ENCODE measurements around the gene USP27X.

GRCh38 chrX:49884290-49884862 is 5.1 kb downstream of the USP27X start:
- TF ChIP-seq POLR2AphosphoS5 (IDR thresholded peaks at IDR 0.05; ENCODE audit: low read depth, low read length): no peak
- TF ChIP-seq POLR2A (IDR thresholded peaks at IDR 0.05; ENCODE audit: low read depth, low read length): no peak
- no peak for TF ChIP-seq TAF1 (IDR thresholded peaks at IDR 0.05; ENCODE audit: borderline replicate concordance, low read depth, low read length)

Measured in GM12892 (cell line).